Fibroblast of skin of left biceps (primary cell): ENCODE measurements around the gene LEMD1.

Experiments used
- DNase-seq, 2 experiments: peaks; one replicate each; pipeline ENCODE4 v3.0.0-alpha.2; 2013; ENCODE audit warnings: low read depth in 2 of 2

Gene LEMD1

DNA sequence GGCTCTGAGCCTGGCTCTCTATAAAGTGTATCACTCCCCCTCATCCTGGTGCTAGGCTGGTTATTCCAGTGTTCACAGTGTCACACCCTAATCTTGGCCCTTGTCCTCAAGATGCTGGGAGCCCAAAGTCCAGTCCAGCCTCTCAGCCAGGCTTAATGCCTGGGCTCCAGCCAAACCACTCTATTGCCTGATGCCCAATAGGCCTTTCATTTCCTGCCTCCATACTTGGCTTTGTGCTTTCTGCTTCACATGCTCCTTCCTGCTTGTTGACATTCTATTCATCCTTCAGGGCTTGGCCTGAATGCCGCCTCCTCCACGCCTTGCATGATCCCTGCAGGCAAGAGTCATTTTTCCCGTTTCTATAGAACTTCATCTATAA is 66.8 kb downstream of the LEMD1 start:
- DNase-seq, result no peak

DNA sequence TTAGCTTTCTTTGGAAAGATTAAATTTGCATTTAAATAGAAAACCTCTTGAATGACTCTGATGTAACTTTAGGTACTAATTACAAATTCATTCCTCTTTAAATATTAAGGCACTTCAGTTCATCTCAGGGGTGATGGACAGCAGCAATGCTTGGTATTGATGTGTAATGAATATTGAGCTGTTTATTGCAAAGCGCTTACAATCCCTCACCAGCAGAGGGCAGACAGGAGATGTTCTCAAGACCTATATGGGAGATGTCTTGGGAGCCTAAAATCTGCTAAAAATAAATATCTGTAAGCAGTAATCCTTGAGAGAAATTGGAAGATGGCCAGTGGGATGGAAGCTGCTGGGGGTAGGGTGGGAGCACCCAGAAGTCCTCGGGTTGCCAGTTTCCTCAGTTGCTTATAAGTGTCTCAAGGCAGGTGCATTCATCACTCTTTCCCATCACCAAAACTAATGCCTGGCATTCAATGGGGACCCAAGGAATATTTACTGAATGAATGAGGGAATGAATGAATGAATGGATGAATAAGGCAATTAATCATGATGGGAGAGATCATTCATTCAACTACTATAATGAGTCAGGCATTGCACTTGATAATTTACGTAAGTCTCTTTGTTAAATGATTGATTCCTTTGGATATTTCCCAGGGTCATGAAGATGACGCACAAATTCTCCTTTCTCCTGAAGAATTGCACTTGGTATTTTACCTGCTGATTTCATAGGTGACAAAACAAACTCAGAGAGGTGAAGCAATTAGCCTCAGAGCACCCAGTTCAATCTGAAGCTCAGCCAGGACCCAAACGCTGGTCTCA is 67.4 kb downstream of the LEMD1 start:
- peak in 1 of 2 experiments; percentile 29 for DNase-seq

DNA sequence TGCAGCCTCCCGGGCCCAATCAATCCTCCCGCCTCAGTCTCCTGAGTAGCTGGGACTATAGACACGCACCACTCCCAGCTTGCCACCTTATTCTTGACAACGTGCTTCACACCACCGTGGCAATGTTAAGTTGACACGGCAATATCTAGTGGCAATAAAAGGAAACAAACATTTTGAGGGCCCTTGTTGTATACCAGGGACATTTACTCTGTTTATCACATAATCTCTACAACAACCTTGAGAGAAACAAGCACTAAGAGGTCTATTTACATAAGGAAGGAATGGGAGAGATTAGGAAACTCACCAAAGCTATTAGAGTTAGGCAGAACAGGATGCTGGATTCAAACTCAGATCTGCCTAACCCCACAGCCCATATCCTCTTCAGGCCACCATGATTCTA is 68.2 kb downstream of the LEMD1 start:
- no peak for DNase-seq

DNA sequence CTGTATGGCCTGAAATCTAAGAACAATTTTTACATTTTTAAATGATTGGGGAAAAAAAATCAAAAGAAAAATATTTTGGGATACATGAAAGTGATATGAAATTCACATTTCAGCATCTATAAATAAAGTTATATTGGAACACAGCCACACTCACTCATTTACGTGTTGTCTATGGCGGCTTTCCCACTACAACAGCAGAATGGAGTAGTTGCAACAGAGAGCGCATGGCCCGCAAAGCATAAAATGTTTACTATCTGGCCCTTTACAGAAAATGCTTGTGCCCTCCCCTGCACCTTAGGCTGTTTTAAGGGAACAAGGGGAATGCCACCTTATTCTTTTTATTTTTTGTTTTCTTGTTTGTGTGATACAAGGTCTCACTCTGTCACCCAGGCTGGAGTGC is 68.7 kb downstream of the LEMD1 start:
- DNase-seq, result no peak

DNA sequence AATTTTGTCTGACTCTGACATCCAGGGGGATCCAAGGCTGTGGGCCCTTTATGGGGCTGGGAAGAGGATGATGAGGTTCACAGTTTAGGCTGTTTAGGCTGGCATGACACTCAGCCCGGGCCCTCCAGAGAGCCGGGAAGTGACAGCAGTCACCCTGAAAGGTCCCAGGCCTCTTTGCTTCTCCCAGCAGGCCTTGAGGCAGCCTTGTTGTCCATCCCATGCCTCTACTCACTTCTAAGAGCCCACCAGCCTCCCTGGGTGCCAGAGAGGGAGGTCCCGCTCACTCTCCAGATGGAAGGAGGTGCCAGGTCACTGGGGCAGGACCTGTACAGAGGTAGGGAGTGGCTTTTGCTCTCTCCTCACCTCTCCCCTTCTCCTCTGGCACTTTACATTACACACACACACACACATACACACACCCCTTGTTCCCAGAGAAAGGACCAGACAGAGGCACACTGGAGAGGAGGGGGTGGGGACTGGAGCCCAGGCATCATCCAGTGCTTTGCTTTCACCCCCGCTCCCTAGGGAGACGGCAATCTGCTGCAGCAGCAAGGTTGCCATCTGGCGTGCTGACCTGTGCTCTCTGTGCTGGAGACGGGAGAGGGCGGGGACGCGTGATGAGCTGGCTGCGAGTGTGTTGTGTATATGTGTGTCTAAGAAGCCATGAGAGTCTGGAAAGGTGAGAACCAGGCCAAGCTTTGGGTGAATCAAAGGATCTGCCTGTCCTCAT is 69.7 kb downstream of the LEMD1 start:
- DNase-seq, result no peak

DNA sequence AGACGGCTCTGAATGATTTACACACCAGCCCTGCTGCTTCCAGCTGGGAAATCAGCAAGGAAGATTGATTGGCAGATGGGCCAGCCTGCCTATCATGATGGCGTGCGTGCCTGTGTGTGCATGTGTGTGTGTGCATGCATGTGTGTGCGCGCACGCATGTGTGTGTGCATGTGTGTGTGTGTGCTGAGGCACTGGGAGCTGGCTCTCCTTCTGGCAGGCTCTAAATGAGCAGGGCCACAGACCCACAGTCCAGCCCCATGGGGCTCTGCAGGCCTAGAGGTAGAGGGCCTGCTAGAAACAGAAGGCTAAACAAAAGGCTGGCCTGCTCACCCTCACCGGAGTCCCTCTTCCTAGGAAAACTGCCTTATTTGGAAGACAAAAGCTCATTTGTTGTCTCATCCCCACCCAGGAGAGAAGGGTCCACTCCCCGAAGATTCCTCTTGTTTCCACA is 71.1 kb downstream of the LEMD1 start:
- DNase-seq, result no peak

DNA sequence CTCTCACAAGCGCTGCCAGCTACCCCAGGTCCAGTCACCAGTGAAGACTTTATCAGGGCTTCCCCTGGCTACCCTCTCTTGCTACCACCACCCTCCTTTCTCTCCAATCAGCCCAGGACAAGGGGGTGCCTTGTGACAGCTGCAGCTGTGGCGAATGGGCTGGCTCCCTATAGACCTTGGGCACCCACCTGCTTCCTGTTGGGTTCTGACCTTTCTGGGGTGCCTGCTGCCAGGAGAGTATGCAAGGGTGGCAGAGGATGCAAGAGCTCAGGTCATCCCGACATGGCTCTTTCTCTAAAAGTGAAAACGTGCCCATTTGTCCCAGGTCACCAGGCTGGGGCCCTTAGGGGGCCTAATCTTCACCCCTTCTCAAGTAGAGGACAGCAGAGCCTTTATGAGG is 71.7 kb downstream of the LEMD1 start:
- DNase-seq, result no peak

DNA sequence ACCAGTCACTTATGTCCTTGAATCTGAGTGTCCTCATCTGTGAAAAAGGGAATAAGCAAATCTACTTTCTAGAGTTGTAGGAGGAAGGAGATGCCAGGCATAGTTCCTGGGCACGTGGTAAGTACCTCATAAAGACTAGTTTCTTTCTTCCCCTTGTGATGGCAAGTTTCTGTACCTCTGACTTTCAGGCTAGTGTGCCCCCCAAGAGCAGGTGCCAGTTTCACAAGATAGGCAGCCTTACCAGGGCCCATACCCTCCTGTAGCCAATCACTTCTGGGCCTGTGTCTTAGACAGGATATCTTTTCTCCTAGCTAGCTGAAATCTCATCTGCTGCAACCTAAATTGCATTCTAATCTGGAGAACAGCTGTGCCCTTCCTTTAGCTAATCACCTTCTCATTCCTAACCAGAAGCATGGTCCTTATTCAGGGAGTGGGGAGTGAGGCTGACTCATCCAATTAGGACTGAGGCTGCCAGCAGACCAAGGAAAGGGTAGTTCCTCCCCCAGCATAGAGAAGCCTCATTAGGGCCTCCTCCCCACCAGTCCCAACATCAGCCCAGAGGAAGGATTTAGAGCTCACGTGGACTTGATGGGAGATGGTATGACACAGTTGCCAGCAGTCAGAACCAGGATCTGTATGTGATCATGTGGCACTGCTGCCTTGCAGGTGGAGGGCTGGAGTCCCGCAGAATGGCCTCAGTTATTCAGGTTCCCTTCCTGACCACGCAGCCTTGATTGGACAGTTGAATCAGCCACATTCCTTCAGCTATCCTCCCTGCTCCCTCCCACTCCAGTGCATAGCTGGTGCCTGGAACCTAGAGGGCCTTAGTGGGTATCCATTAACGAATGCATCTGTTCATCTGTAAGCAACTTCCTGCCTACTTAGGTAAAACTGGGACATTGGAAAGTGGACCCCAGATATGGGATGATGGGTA is 73.0 kb downstream of the LEMD1 start:
- DNase-seq, result no peak

DNA sequence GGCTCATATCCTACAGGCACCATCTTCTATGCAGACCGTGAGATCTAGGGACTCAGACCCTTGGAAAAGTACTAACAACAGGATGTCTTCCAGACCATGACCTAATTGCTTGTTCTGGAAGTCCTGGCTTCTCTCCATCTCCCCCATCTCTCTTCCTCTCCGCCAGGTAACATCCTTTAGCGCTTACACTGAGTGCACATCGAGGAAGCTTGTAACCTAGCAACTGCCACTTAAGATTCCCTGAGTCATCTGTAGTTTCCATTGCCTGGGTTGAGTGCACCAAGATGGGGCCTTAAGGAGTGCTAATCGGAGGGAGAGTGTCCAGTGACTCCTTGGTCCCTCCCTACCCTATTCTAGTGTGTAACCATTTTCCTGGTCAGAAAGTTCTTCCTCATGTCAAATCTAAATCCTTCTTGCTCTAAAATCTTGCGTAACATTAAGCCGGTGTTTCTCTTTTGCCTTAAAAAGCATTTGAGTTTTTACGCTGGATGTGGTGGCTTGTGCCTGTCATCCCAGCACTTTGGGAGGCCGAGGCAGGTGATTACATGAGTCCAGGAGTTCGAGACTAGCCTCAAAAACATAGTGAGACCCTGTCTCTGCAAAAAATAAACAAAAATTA is 74.8 kb downstream of the LEMD1 start:
- no peak for DNase-seq

DNA sequence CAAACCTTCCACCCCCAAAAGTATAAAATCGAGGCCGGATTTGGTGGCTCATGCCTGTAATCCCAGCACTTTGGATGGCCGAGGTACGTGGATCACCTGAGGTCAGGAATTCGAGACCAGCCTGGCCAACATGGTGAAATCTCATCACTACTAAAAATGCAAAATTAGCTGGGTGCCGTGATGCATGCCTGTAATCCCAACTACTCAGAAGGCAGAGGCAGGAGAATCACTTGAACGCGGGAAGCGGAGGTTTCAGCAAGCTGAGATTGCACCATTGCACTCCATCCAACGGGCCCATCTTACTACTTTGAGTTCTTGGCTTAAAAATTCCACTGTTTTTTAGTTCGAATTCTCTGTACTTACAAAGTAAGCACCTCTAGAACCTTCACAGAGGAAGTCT is 76.1 kb downstream of the LEMD1 start:
- DNase-seq, result no peak

DNA sequence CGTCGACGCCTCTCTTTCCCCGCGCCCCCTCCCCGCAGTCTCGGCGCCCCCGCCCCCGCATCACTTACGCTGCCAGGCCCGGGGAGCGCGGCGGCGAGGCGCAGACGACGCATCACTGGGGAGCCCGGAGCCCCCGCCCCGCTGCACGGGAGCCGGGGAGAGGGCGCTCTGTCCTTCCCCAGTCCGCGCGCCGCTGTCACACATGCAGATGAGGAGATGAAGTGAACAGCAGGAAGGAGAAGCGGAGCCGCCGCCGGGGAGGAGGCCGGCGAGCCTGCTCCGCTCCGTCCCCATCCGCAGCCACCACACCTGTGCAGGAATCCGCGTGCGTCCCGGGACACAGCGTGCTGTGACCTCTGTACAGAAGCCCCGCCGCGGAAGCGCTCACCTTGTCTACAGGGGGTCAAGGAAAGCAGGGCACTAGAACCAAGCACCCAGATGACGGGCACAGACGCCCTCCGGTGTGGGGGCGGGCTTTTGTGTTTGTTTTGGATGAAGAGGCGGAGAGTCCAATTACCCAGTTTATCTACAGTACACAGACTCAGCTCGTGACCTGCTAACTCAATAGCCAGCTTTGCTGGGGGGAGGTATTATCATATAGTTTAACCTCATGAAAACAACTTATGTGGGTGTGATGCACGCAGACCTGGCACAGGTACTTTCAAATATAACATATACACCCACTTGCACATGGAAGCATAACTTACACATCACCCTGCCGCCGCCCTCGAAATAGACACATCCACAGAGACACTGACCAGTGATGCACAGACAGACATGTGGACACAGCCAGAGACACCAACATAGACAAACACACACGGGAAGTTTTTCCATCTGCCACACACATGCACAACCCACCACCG is 77.6 kb downstream of the LEMD1 start:
- no peak for DNase-seq

DNA sequence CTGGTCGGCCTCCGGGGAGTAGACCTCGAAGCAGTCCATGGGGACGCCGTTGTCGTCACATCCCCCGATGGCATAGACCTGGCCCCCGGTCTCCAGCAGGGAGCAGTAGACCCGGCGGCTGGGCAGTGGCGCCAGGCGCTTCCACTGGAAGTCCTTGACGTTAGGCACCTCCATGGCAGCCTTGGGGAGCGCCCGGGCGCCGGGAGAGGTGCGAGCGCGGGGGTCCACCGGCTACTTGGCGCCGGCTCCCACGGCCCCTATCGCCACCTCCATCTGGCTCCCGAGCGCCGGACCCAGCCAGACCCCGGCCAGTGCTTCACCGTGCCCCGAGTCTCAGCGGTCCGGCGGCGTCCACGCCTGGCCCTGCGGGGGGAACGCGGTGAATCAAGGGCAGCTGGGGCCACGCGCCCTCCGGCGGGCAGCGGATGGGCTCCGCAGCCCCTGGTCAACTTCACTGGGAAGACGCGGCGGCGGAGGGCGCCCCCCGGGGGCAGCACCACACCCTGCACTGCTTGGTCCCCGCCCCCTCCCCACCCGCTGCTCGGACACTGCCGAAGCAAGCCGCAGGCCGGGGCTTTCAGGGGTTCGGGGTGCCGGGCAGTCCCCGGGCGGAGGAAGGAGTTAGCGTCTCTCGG is 78.3 kb downstream of the LEMD1 start:
- no peak for DNase-seq

DNA sequence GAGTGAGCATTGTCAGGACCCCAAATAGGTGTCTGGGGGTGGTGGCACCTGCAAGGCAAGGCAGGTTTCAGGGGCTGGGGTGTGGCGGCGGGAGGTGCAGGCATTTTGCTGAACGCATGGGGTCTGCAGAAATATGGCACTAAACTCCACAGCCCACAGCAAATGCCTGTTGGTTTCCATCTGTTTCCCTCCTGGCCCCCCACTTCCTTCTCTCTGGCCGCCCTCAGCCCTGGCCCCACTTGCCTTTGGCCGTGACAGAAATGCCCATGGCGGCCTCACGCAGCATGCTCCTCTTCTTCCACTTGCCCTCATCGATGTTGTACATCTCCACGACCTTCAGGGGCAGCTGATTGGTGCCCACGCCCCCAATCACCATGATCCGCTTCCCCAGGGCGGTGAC is 78.9 kb downstream of the LEMD1 start:
- no peak for DNase-seq

DNA sequence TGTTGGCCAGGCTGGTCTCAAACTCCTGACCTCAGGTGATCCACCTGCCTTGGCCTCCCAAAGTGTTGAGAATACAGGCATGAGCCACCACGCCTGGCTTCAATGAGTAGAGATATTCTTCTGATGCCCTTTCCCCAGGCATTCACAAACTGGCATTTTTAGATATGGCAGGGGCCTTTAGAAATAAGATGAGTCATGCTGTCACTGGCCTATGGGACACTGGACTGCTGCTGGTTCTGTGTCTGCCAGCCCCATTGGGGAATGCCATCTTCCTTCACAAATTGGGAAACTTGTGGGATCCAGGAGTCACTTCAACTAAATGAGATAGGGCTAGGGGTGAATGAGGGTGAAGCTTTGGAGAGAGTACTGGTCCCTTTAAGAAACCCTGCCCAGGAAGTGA is 81.2 kb downstream of the LEMD1 start:
- DNase-seq, result no peak

DNA sequence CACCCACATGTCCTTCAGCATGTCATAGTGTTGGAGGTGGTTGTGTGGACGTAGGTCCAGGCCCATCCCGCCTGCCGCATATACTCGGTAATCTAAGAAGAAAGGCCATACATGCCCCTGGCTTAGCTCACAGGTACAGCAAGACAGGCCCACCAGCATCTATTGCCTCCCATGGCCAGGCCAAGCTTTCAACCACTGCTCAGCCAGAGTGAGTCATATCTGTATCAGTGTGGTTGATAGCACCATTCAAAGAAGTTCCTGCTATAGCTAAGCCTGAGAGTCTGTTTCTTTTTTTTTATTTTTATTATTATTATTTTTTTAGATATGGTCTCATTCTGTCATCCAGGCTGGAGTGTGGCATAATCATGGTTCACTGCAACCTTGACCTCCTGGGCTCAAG is 82.1 kb downstream of the LEMD1 start:
- DNase-seq, result no peak

DNA sequence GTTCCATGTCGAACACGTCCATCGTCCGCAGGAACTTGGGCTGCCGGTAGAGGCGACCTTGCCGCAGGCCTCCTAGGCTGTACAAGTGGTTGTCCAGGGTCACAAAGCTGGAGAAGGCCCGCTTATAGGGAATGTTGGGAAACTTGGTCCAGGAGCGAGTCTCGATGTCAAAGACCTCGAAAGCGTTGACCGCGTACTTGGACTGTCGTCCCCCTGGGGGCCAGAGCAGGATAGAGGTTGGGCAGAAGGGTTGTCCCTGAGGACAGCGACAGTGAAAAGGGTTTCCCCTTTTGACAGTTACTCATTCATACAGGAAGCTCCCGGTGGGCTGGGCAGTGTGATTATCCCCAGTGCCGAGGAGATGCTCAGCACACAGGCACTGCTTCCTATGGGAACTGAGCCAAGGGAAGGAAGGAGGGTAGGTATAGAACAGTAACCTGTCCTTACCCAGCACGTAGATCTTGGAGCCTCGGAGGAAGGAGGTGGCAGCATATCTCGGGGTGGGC is 82.6 kb downstream of the LEMD1 start:
- no peak for DNase-seq

DNA sequence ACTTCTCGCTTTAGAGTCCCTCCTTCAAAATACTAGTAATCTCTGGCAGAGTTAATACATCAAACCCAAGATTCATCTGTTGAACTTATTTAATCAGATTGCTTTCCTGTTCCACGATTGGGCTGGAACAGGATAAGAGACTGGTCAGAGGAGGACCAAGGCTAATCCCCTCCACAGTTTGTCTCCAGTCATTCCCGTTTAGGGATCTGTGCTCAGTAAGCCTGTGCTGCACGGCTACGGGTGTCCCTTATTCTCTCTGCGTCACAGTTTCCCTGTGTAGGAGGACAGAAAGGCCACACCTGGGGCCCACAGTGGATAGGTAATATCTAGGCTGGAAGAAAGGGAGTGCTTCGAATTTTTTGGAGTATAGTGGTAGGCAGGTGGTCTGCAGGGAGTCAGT is 83.8 kb downstream of the LEMD1 start:
- no peak for DNase-seq

DNA sequence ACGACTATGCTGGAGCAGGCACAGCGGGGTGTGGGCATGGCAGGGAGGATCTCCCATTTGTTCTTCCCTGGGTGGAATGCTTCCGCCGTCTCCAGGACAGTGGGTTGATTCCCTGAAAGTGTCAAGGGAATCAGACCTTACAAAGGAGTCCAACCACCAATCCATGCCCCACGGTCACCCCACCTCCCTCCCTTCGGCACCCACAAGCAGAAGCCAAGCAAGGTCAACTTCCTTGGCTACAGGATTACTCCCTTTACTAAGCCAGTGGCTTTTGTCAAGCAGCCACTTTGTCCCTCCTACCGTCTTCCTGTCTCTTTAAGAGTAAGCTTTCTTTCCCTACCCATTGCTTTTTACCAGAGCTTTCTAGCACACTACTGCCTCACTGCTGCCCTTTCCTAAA is 84.4 kb downstream of the LEMD1 start:
- no peak for DNase-seq

DNA sequence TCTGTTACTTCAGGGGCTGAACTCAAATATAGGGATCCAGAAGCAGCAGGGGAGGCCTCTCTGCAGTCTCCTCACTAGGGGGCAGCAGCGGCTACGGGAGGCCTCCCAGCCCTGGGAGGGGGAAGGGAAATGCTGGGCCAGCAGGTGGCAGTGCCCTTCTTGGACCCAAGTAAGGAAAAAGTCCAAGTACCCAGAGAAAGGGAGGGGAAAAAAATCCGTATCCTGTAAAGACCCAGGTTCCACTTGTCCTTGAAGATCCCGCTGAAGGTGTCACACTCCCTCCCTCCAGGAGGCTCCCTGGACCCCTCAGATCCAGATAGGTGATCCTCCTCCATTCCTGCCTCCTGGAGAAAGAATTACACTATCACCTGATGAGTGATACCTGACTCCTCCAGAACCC is 86.2 kb downstream of the LEMD1 start:
- DNase-seq, result no peak
